HG03139 (cell line): ENCODE data around the gene POGZ.

ENCODE experiments used
- ATAC-seq: cut with Tn5 transposase; IDR thresholded peaks from one replicate; pipeline ENCODE4 v1.9.1; 2021; ENCODE audit not compliant: unreplicated experiment

The POGZ gene, protein sequence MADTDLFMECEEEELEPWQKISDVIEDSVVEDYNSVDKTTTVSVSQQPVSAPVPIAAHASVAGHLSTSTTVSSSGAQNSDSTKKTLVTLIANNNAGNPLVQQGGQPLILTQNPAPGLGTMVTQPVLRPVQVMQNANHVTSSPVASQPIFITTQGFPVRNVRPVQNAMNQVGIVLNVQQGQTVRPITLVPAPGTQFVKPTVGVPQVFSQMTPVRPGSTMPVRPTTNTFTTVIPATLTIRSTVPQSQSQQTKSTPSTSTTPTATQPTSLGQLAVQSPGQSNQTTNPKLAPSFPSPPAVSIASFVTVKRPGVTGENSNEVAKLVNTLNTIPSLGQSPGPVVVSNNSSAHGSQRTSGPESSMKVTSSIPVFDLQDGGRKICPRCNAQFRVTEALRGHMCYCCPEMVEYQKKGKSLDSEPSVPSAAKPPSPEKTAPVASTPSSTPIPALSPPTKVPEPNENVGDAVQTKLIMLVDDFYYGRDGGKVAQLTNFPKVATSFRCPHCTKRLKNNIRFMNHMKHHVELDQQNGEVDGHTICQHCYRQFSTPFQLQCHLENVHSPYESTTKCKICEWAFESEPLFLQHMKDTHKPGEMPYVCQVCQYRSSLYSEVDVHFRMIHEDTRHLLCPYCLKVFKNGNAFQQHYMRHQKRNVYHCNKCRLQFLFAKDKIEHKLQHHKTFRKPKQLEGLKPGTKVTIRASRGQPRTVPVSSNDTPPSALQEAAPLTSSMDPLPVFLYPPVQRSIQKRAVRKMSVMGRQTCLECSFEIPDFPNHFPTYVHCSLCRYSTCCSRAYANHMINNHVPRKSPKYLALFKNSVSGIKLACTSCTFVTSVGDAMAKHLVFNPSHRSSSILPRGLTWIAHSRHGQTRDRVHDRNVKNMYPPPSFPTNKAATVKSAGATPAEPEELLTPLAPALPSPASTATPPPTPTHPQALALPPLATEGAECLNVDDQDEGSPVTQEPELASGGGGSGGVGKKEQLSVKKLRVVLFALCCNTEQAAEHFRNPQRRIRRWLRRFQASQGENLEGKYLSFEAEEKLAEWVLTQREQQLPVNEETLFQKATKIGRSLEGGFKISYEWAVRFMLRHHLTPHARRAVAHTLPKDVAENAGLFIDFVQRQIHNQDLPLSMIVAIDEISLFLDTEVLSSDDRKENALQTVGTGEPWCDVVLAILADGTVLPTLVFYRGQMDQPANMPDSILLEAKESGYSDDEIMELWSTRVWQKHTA (N-terminal part only)

GRCh38 chr1:151459331-151460046, at the start of gene POGZ:
POGZ (minus strand) TSS chr1:151459494; CDS start chr1:151442204, 17,290 bp downstream.
- peak; percentile 74 for ATAC-seq

GRCh38 chr1:151508833-151509232, 49.5 kb upstream of the POGZ start:
- no peak for ATAC-seq

GRCh38 chr1:151504759-151505158, 45.5 kb upstream of the POGZ start:
- no peak for ATAC-seq

- ATAC-seq: no peak
These were observed 45.0 kb upstream of the POGZ start for GRCh38 chr1:151504252-151504651.

GRCh38 chr1:151502859-151503780, 43.8 kb upstream of the POGZ start:
- no peak for ATAC-seq

DNA sequence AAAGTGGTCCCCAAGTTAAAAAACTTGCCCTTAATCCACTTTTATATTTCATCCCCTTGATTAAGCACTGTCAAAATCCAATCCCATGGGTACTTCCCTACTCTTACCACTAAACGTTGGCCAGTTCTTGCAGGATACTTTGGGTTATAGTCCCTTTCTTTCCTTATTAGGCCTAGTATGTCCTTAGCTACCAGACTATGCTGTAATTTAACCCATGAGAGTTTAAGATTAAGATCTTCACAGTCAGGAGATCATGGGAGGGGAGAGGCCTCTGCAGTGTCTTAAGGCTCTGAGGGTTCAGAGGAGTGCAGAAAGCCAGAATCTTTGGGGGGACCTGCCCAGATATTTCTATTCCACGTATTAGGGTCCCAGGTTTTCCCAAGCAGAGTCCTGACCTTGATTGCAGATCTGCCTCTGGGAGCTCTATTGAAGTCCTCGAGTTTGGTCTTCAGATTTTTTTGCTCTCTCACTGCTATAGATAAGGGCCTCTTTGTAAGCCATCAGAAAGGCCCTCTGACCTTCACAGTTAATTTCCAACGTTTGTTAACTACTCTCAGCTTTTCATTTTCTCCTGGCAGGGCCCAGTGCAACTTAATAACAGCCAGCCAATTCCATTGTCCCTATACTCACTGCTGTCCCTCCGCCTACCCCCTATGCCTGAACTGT, 42.9 kb upstream of the POGZ start:
- ATAC-seq: no peak

- no peak for ATAC-seq
These were observed 42.2 kb upstream of the POGZ start for GRCh38 chr1:151501474-151501873.

DNA sequence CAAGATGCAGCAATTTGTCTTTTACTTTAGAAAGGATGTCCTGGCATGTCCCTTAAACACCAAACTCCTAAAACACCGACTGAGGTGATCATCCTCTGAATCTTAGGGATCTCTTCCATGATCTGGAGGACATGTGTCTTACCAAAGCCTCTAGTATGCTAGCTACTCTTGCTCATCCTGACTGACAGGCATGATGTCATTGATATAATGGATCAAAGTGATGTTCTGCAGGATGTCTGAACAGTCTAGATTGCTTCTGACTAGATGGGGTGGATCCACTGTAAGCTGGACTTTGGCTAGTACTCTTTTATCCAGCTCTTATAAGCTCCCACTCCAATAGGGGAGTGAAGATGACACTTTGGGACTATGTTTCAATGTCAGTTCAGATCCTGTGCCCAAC, 40.6 kb upstream of the POGZ start:
- ATAC-seq: no peak

DNA sequence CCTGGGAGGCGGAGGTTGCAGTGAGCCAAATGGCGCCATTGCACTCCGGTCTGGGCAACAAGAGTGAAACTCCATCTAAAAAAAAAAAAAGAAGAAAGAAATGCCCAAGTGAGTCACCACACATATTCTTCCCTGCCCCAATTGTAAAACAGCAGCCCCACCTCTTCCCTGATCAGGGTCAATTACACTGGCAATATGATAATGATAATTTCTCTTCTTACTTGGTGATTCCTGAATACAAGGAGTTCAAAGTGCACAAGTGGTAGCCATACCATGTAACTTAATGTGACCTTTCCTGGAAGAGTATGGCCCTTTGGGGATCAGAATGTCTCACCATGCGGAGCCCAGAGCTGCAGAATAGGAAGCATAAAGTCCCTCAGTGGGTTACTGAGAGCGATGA, 40.1 kb upstream of the POGZ start:
- no peak for ATAC-seq

GRCh38 chr1:151495316-151495715, 36.0 kb upstream of the POGZ start:
- ATAC-seq: no peak

GRCh38 chr1:151494741-151495281, 35.5 kb upstream of the POGZ start:
- no peak for ATAC-seq

DNA sequence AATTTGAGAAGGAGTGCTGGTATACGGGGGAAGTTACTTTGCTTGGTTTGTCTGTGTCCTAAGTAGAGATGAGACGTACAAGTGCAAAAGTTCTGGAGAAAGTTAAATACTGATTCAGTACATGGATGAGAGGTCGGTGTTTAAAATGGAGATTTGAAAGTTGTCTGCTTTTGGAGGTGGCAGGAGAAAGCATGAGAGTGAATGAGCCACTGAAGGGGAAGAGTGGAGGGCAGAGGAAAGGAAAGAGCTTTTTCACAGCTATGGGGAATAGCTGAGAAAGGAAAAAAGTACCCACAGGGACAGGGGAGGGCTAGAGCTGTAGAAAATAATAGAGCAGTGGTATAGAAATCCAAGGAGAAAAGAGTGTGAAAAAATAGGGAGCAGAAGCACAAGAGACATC, 33.7 kb upstream of the POGZ start:
- no peak for ATAC-seq

- ATAC-seq: no peak
These were observed 32.8 kb upstream of the POGZ start for GRCh38 chr1:151492120-151492519.

DNA sequence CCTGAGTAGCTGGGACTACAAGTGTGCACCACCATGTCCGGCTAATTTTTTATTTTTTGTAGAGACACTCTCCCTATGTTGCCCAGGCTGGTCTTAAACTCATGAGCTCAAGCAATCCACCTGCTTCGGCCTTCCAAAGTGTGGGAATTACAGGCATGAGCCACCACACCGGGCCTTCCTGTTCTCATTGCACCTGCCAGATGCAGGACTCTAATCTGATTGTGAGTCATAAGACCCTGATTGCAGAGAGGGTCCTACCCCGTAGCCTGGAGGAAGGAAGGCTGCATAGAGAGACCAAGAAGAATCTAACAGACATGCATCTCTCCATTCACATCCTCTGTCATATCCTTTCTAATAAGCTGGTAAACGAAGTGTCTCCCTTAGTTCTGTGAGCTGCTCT, 32.3 kb upstream of the POGZ start:
- ATAC-seq: no peak

DNA sequence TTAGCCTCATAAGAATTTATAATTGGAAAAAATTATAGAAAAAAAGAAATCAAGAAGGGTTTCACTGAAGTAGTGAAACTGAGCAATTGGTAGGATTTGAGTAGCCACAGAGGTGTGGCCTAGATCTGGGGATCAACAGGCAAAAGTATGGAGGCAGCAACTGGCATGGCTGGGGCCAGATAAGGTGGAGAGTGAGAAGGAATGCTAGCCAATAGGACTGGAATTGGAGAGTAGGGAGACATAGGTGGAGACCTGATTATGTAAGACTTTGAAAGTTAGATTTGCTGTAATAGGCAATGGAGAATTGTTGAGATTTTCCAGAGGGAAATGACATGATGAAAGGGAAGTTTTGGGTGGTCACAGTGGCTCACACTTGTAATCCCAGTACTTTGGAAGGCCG, 27.3 kb upstream of the POGZ start:
- no peak for ATAC-seq

GRCh38 chr1:151485685-151486255, 26.5 kb upstream of the POGZ start:
- ATAC-seq: no peak

GRCh38 chr1:151482017-151482416, 22.7 kb upstream of the POGZ start:
- ATAC-seq: no peak

GRCh38 chr1:151479462-151479861, 20.2 kb upstream of the POGZ start:
- no peak for ATAC-seq

- no peak for ATAC-seq
These were observed 19.6 kb upstream of the POGZ start for GRCh38 chr1:151478923-151479322.
